ENCODE results near the gene WNT9B. TPM values are rescaled to one million over a fixed set of nuclear protein-coding genes. Genes with fewer than 3 reads are reported as not detected.

The WNT9B gene
- total RNA-seq, result not detected in 2 replicates

GRCh38 chr17:46851029-46851741, at the start of gene WNT9B:
WNT9B (plus strand) TSS chr17:46851583; CDS start chr17:46851639, 56 bp downstream.

GRCh38 chr17:46818316-46818928, 33.0 kb upstream of the WNT9B start, which contains the start of gene WNT3:
WNT3 (minus strand) TSS chr17:46818692; CDS start chr17:46818597, 95 bp downstream.

DNA sequence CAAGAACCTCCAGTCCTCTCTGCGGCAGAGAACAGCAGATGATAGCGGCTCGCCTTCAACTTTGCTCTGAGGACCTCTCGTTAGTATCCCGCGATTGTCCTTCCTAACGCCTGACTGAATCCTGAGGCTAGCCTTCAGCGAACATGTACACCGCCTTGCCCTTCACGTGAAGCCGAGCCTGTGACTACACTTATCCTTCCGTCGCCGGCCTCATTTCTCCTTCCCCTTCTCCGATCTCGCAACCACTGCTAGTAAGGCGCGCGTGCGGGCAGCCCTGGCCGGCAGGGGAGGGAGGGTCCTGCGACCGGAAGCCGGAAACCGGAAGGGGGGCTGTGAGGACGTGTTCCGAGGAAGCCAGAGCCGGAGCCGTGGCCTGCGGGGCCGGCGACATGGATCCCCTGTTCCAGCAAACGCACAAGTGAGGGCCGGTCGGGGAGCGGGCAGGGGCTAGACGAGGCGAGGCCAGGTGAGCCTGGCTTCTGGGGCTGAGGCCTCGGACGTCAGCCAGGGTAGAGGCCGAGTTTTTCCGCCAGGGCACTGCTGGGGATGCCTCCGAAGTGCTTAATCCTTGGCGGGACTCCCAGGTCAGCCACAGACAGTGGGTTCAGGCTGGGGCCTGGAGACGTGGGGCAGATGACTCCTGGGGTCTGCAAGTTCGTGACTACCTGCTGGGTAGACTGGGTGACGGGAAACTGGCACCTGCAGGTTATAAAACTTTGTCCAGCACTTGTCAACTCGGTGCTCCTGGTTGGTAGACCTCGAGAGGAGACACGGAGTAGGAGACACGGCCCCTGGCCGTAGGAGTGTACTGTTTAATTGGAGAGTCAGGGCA, 71.6 kb downstream of the WNT9B start, which contains the start of gene GOSR2:
Gene GOSR2, plus strand, starts transcription at position 357 of the 832 bp plus-strand sequence. Its CDS starts 33 bp downstream, at position 390.

Other genes starting within 250 kb of the WNT9B start
- gene WNT3, start 32.9 kb upstream of the WNT9B start, total RNA-seq, result 0.65 and 0.89 TPM in 2 replicates
- gene GOSR2, start 71.6 kb downstream of the WNT9B start, total RNA-seq, result 67.4 and 76.4 TPM in 2 replicates
- not detected in 2 replicates for gene RPRML, start 127.7 kb downstream of the WNT9B start, total RNA-seq